B cell (primary cell): ENCODE results near the gene HOXA2. TPM values are rescaled to one million over a fixed set of nuclear protein-coding genes. Genes with fewer than 3 reads are reported as not detected.

ENCODE experiments used
- ATAC-seq: fragments of 200-7000 bp; cut with Tn5 transposase; one replicate; pipeline ENCODE4 v1.10.0; 2021; ENCODE audit warnings: low read depth, mild to moderate bottlenecking, moderate number of reproducible peaks, moderate library complexity
- CTCF ChIA-PET: fragments of 350-600 bp; sonication (Branson Sonifier 250); formaldehyde crosslinking; loops from one replicate; lab custom pipeline; 2021; ENCODE audit warnings: antibody characterized with exemption, inconsistent platforms; lab: Charles Lee
- POLR2A ChIA-PET: fragments of 350-600 bp; sonication (Branson Sonifier 250); formaldehyde crosslinking; loops from one replicate; lab custom pipeline; 2021; ENCODE audit warnings: antibody characterized with exemption; lab: Charles Lee
- DNase-seq: peaks from one replicate; pipeline ENCODE4 v3.0.0; 2013
- H2AFZ ChIP-seq: 2 replicates; pipeline ENCODE4 v1.6.1; 2012; ENCODE audit warnings: mild to moderate bottlenecking, low read depth, low read length; ENCODE audit not compliant: insufficient read depth, poor library complexity, severe bottlenecking
- H3K27ac ChIP-seq, 2 donors: 1 replicate in 1 of 2; 2 replicates in 1 of 2; pipeline ENCODE4 v1.5.1; 2012 to 2013; ENCODE audit warnings: low read length in 2 of 2, mild to moderate bottlenecking in 2 of 2, moderate library complexity in 1 of 2
- H3K27me3 ChIP-seq, 4 experiments: fragments of 200-600 bp in 1 of 4; sonication (generic) in 1 of 4; replicated peaks in 1 of 4; 1 replicate in 2 of 4; 2 replicates in 2 of 4; pipeline versions ENCODE4 v1.6.1 to v1.7.0; 2013 to 2016; ENCODE audit warnings: low read length in 3 of 4, mild to moderate bottlenecking in 2 of 4, mixed read lengths in 1 of 4, moderate library complexity in 1 of 4; ENCODE audit not compliant: insufficient read depth in 4 of 4, control insufficient read depth in 3 of 4; ENCODE audit errors: control extremely low read depth in 1 of 4
- H3K36me3 ChIP-seq, 2 experiments: replicated peaks in 1 of 2; 1 replicate in 1 of 2; 2 replicates in 1 of 2; pipeline versions ENCODE4 v1.6.1 to v1.7.1; 2013; ENCODE audit warnings: low read length in 1 of 2; ENCODE audit not compliant: insufficient read depth in 2 of 2, control insufficient read depth in 1 of 2; ENCODE audit errors: control extremely low read depth in 1 of 2, extremely low read depth in 1 of 2
- H3K4me1 ChIP-seq, 2 donors: fragments of 200-600 bp in 1 of 2; sonication (generic) in 1 of 2; 1 replicate in 1 of 2; 2 replicates in 1 of 2; pipeline versions ENCODE4 v1.5.1 to v1.6.1; 2013 to 2017; ENCODE audit warnings: low read length in 2 of 2; ENCODE audit not compliant: control insufficient read depth in 2 of 2, insufficient read depth in 2 of 2
- H3K4me2 ChIP-seq: replicated peaks from 2 replicates; pipeline ENCODE3; 2012; ENCODE audit warnings: mild to moderate bottlenecking, low read depth, low read length; ENCODE audit not compliant: poor library complexity, severe bottlenecking
- H3K4me3 ChIP-seq, 5 experiments: fragments of 200-600 bp in 1 of 5; sonication (generic) in 1 of 5; 1 replicate in 3 of 5; 2 replicates in 2 of 5; pipeline versions ENCODE4 v1.5.1 to v1.7.0; 2011 to 2016; ENCODE audit warnings: low read length in 4 of 5, mild to moderate bottlenecking in 4 of 5, low read depth in 2 of 5, control low read depth in 1 of 5, moderate library complexity in 1 of 5; ENCODE audit not compliant: insufficient read depth in 1 of 5; ENCODE audit errors: control extremely low read depth in 1 of 5, extremely low read depth in 1 of 5
- H3K79me2 ChIP-seq: fragments of 200-600 bp; sonication (generic); one replicate; pipeline ENCODE4 v1.6.0; 2016; ENCODE audit warnings: low read length; ENCODE audit not compliant: control insufficient read depth, insufficient read depth
- H3K9ac ChIP-seq: fragments of 200-600 bp; sonication (generic); 2 replicates; pipeline ENCODE4 v1.6.1; 2017; ENCODE audit warnings: mild to moderate bottlenecking, low read length, moderate library complexity
- H3K9me3 ChIP-seq, 3 donors: one replicate each; pipeline versions ENCODE4 v1.6.1 to v1.7.1; 2013; ENCODE audit warnings: low read length in 2 of 3; ENCODE audit not compliant: control insufficient read depth in 2 of 3, insufficient read depth in 1 of 3; ENCODE audit errors: control extremely low read depth in 1 of 3
- H4K20me1 ChIP-seq: 2 replicates; pipeline ENCODE4 v1.6.0; 2012; ENCODE audit warnings: mild to moderate bottlenecking, low read length; ENCODE audit not compliant: insufficient read depth, control insufficient read depth, poor library complexity, severe bottlenecking
- H3K27ac Mint-ChIP-seq: one replicate; pipeline ENCODE4 v1.8.0; 2021; ENCODE audit warnings: mixed read lengths
- H3K27me3 Mint-ChIP-seq: one replicate; pipeline ENCODE4 v1.8.0; 2021; ENCODE audit warnings: mixed read lengths
- H3K4me1 Mint-ChIP-seq: one replicate; pipeline ENCODE4 v1.8.0; 2021; ENCODE audit warnings: mixed read lengths
- H3K4me3 Mint-ChIP-seq: one replicate; pipeline ENCODE4 v1.8.0; 2021; ENCODE audit warnings: mixed read lengths
- H3K9me3 Mint-ChIP-seq: one replicate; pipeline ENCODE4 v1.8.0; 2022; ENCODE audit warnings: mixed read lengths; ENCODE audit not compliant: insufficient read depth
- CTCF ChIP-seq: fragments of 200-600 bp; IDR thresholded peaks from one replicate; pipeline ENCODE4 v1.8.0; 2022; ENCODE audit warnings: antibody characterized with exemption, mild to moderate bottlenecking
- EZH2 ChIP-seq: IDR thresholded peaks from 2 replicates; pipeline ENCODE4 v1.6.1; 2012; ENCODE audit warnings: borderline replicate concordance, low read depth, mild to moderate bottlenecking, moderate library complexity, low read length; ENCODE audit not compliant: insufficient read depth, poor library complexity, severe bottlenecking
- WGBS: methylation state at CpG from one replicate; pipeline ENCODE4 v1.1.5; 2013; ENCODE audit warnings: missing lambda C conversion rate; ENCODE audit not compliant: insufficient coverage; 5-methylcytosine and 5-hydroxymethylcytosine counted together
- intact Hi-C: fragments of 100-400 bp; cut with micrococcal nuclease; formaldehyde crosslinking; loops from one replicate; pipeline ENCODE4 v1.10.0; 2022
- polyA plus RNA-seq: library from polyadenylated mRNA; depleted of rRNA; stranded (reverse); fragments of >200 nt; gene quantifications from 2 replicates; pipeline ENCODE4 v1.2.3, GENCODE V29; 2012
- total RNA-seq, 2 donors: library from RNA; stranded (reverse); fragments of 120-200 nt in 1 of 2; gene quantifications; 1 replicate in 1 of 2; 2 replicates in 1 of 2; pipeline versions ENCODE4 v1.2.3 to v1.2.4, GENCODE V29; 2013 to 2022

The HOXA2 gene
- total and polyA plus RNA-seq, 2 donors (not counting 1 experiment from before 2014, with no cell fraction given): not detected

- H3K27ac Mint-ChIP-seq: no peak overlapping the region
- H2AFZ ChIP-seq: no peak overlapping the region
- 94% methylated on average over 4 of the region's 13 CpGs for WGBS
- no peaks in the 10 kb centered on the region for H3K36me3 ChIP-seq
- peaks cover 0 to 31% (median 0%) of the 10 kb centered on the region in 3 donors for H3K9me3 ChIP-seq
- H3K4me2 ChIP-seq: no peak overlapping the region
- no peak for DNase-seq
- no peaks in the 10 kb centered on the region for H3K9me3 Mint-ChIP-seq
- no peak for ATAC-seq
- intact Hi-C loops: no loop called here
- H3K4me3 ChIP-seq: no peak overlapping the region
- no peak overlapping the region for H3K9ac ChIP-seq
- no peak for TF ChIP-seq CTCF
- H3K27me3 ChIP-seq: peaks cover 0 to 54% (median 47%) of the 10 kb centered on the region in 4 experiments
- ChIA-PET CTCF (interaction anchor here (1.7 kb wide), 1 partner anchor 57 kb away, joined by 4 read pairs; no protein-coding TSS in a partner anchor), POLR2A (no interaction called here)
- no peak overlapping the region for H3K4me3 Mint-ChIP-seq
- H3K4me1 Mint-ChIP-seq: peaks cover 18% of the 10 kb centered on the region
- H3K27ac ChIP-seq: no peak overlapping the region
- no peaks in the 10 kb centered on the region for H3K79me2 ChIP-seq
- H3K27me3 Mint-ChIP-seq: peaks cover 61% of the 10 kb centered on the region
- H4K20me1 ChIP-seq: no peaks in the 10 kb centered on the region
- peaks cover 13 to 19% of the 10 kb centered on the region in 2 donors for H3K4me1 ChIP-seq
These were observed 2.0 kb upstream of the HOXA2 start for GRCh38 chr7:27104341-27105058.

GRCh38 chr7:27103489-27104226 lies 1.2 kb upstream of the HOXA2 start:
- ATAC-seq: no peak
- Histone ChIP-seq H3K9me3 (peaks cover 0 to 36% (median 0%) of the 10 kb centered on the region in 3 donors), H3K36me3 (no peaks in the 10 kb centered on the region), H3K79me2 (no peaks in the 10 kb centered on the region), H3K4me3 (no peak overlapping the region), H2AFZ (no peak overlapping the region), H3K27me3 (peaks cover 0 to 62% (median 55%) of the 10 kb centered on the region in 4 experiments), H4K20me1 (peaks cover 2% of the 10 kb centered on the region), H3K9ac (no peak overlapping the region), H3K27ac (no peak overlapping the region), H3K4me2 (no peak overlapping the region), H3K4me1 (peaks cover 18 to 25% of the 10 kb centered on the region in 2 donors)
- WGBS: 58% methylated on average over 23 of the region's 35 CpGs
- CTCF ChIA-PET: no interaction called here
- POLR2A ChIA-PET: no interaction called here
- Mint-ChIP-seq H3K27me3 (peaks cover 69% of the 10 kb centered on the region), H3K9me3 (no peaks in the 10 kb centered on the region), H3K4me3 (no peak overlapping the region), H3K4me1 (peaks cover 26% of the 10 kb centered on the region), H3K27ac (no peak overlapping the region)
- intact Hi-C loops: no loop called here
- DNase-seq: no peak
- no peak for TF ChIP-seq EZH2
- TF ChIP-seq CTCF: no peak
